Prostate gland (tissue), 2 donors: ENCODE measurements around the gene ADGRB3. TPM values are rescaled to one million over a fixed set of nuclear protein-coding genes. Genes with fewer than 3 reads are reported as not detected.

Experiments used
- DNase-seq: peaks from one replicate; pipeline ENCODE4 v3.0.0-alpha.2; 2019; ENCODE audit warnings: low spot score
- H3K27ac ChIP-seq, 2 donors: fragments of 200-600 bp; sonication (generic); 2 replicates each; pipeline ENCODE4 v1.5.1; 2017 to 2019
- H3K27me3 ChIP-seq: fragments of 200-600 bp; sonication (generic); replicated peaks from 2 replicates; pipeline ENCODE4 v1.5.1; 2019; ENCODE audit not compliant: insufficient read depth
- H3K36me3 ChIP-seq, 2 donors: fragments of 200-600 bp; sonication (generic); 1 replicate in 1 of 2; 2 replicates in 1 of 2; pipeline versions ENCODE4 v1.5.1 to v1.8.1; 2017 to 2019
- H3K4me1 ChIP-seq: fragments of 200-600 bp; sonication (generic); replicated peaks from 2 replicates; pipeline ENCODE4 v1.5.1; 2019
- H3K4me3 ChIP-seq, 2 donors: fragments of 200-600 bp; sonication (generic); 2 replicates each; pipeline ENCODE4 v1.5.1; 2017 to 2019
- H3K9me3 ChIP-seq: fragments of 200-600 bp; sonication (generic); 2 replicates; pipeline ENCODE4 v1.5.1; 2017
- CTCF ChIP-seq, 4 experiments: fragments of 200-600 bp in 2 of 4; fragments of 450-650 bp in 2 of 4; sonication (generic) in 2 of 4; IDR thresholded peaks; 1 replicate in 3 of 4; 2 replicates in 1 of 4; pipeline ENCODE4 v1.5.1; 2016 to 2019; ENCODE audit warnings: antibody characterized with exemption in 4 of 4, mild to moderate bottlenecking in 2 of 4, moderate library complexity in 2 of 4
- POLR2A ChIP-seq: fragments of 450-650 bp; IDR thresholded peaks from one replicate; pipeline ENCODE4 v1.6.1; 2016; ENCODE audit warnings: antibody characterized with exemption, mild to moderate bottlenecking
- POLR2AphosphoS5 ChIP-seq: sonication (generic); formaldehyde crosslinking; IDR thresholded peaks from one replicate; pipeline ENCODE4 v1.6.1; 2017; ENCODE audit warnings: antibody characterized with exemption
- WGBS: methylation state at CpG from one replicate; pipeline ENCODE4 v1.1.5; 2018; 5-methylcytosine and 5-hydroxymethylcytosine counted together
- intact Hi-C: fragments of 100-400 bp; cut with DNase I; formaldehyde crosslinking; loops from one replicate; pipeline ENCODE4 v1.14.2; 2022
- total RNA-seq, 2 donors: library from RNA; depleted of rRNA; stranded (reverse); fragments of >200 nt; gene quantifications; one replicate each; pipeline ENCODE4 v1.1.0, GENCODE V29; 2016

ADGRB3 gene
- total RNA-seq, 2 donors from 2014 or later = 0.59 to 3.1 TPM

GRCh38 chr6:68958327-68958726 is 323.2 kb downstream of the ADGRB3 start:
- H3K27me3 ChIP-seq = no peaks in the 10 kb centered on the region
- H3K4me3 ChIP-seq = no peak overlapping the region
- H3K4me1 ChIP-seq = no peaks in the 10 kb centered on the region
- intact Hi-C loops = no loop called here
- no peaks in the 10 kb centered on the region for H3K36me3 ChIP-seq
- TF ChIP-seq CTCF (IDR thresholded peaks at IDR 0.05) (peak in 1 of 4 experiments; percentile 9), POLR2A (no peak)
- no peak for DNase-seq
- H3K9me3 ChIP-seq = no peaks in the 10 kb centered on the region
- 44% methylated on average over 2 of the region's 2 CpGs for WGBS
- H3K27ac ChIP-seq = no peak overlapping the region

- 51% methylated on average over 11 of the region's 11 CpGs for WGBS
- Histone ChIP-seq H3K4me1 (no peaks in the 10 kb centered on the region), H3K27me3 (no peaks in the 10 kb centered on the region), H3K36me3 (no peaks in the 10 kb centered on the region), H3K9me3 (no peaks in the 10 kb centered on the region), H3K27ac (no peak overlapping the region), H3K4me3 (no peak overlapping the region)
- intact Hi-C loops = no loop called here
- DNase-seq = peak; percentile 27
- TF ChIP-seq CTCF (IDR thresholded peaks at IDR 0.05) (peak; percentile 39 to 90 (median 60)), POLR2AphosphoS5 (no peak), POLR2A (no peak)
These were observed 332.6 kb downstream of the ADGRB3 start for GRCh38 chr6:68967549-68968300.

GRCh38 chr6:68968301-68968649 is 333.2 kb downstream of the ADGRB3 start:
- Histone ChIP-seq H3K27me3 (no peaks in the 10 kb centered on the region), H3K4me1 (no peaks in the 10 kb centered on the region), H3K9me3 (no peaks in the 10 kb centered on the region), H3K27ac (no peak overlapping the region), H3K36me3 (no peaks in the 10 kb centered on the region), H3K4me3 (no peak overlapping the region)
- TF ChIP-seq POLR2A (no peak), CTCF (IDR thresholded peaks at IDR 0.05) (no peak), POLR2AphosphoS5 (no peak)
- WGBS = 19% methylated on average over 4 of the region's 4 CpGs
- no peak for DNase-seq
- intact Hi-C loops = no loop called here

- Histone ChIP-seq H3K9me3 (no peaks in the 10 kb centered on the region), H3K4me1 (no peaks in the 10 kb centered on the region), H3K36me3 (no peaks in the 10 kb centered on the region), H3K27ac (no peak overlapping the region), H3K4me3 (no peak overlapping the region), H3K27me3 (no peaks in the 10 kb centered on the region)
- no peak for DNase-seq
- no peak for TF ChIP-seq CTCF (IDR thresholded peaks at IDR 0.05)
- no peak for TF ChIP-seq POLR2AphosphoS5
- TF ChIP-seq POLR2A = no peak
- intact Hi-C loops = no loop called here
These were observed 338.0 kb downstream of the ADGRB3 start for GRCh38 chr6:68973066-68973465.

GRCh38 chr6:68975064-68975463 is 340.0 kb downstream of the ADGRB3 start:
- H3K27me3 ChIP-seq = no peaks in the 10 kb centered on the region
- no peaks in the 10 kb centered on the region for H3K9me3 ChIP-seq
- H3K36me3 ChIP-seq = no peaks in the 10 kb centered on the region
- H3K27ac ChIP-seq = no peak overlapping the region
- WGBS = 8% methylated on average over 2 of the region's 2 CpGs
- intact Hi-C loops = no loop called here
- DNase-seq = no peak
- TF ChIP-seq POLR2AphosphoS5 (no peak), POLR2A (no peak), CTCF (IDR thresholded peaks at IDR 0.05) (no peak)
- no peak overlapping the region for H3K4me3 ChIP-seq
- H3K4me1 ChIP-seq = no peaks in the 10 kb centered on the region
